GM18502 (cell line): ENCODE measurements around the gene BCAS1.

Experiments used
- ATAC-seq: cut with Tn5 transposase; IDR thresholded peaks from one replicate; pipeline ENCODE4 v1.9.1; 2021; ENCODE audit warnings: mild to moderate bottlenecking; ENCODE audit not compliant: unreplicated experiment, poor library complexity

BCAS1 gene

GRCh38 chr20:53899351-53900167 is 170.8 kb downstream of the BCAS1 start:
- ATAC-seq: peak; percentile 85

- no peak for ATAC-seq
Observed at GRCh38 chr20:53898556-53898931, 171.8 kb downstream of the BCAS1 start.

GRCh38 chr20:53897884-53898555 is 172.4 kb downstream of the BCAS1 start:
- ATAC-seq: no peak

GRCh38 chr20:53896647-53897046 is 173.7 kb downstream of the BCAS1 start:
- no peak for ATAC-seq

GRCh38 chr20:53896041-53896440 is 174.4 kb downstream of the BCAS1 start:
- ATAC-seq: no peak

GRCh38 chr20:53895385-53895755 is 175.0 kb downstream of the BCAS1 start:
- ATAC-seq: no peak

- no peak for ATAC-seq
Observed at GRCh38 chr20:53894707-53895384, 175.5 kb downstream of the BCAS1 start.
